Calu3 (cell line): ENCODE results near the gene IGLL1. TPM values are rescaled to one million over a fixed set of nuclear protein-coding genes. Genes with fewer than 3 reads are reported as not detected.

Experiments used
- BruUV-seq: library from RNA; stranded (reverse); fragments of 400-500 nt; replicated peaks from 2 replicates; lab custom pipeline; 2021; lab: Mats Ljungman, UMichigan
- CTCF ChIA-PET: fragments of 300-600 bp; sonication (Branson Sonifier 250); formaldehyde crosslinking; loops from one replicate; lab custom pipeline; 2022; ENCODE audit warnings: antibody characterized with exemption; lab: Charles Lee
- DNase-seq: peaks from one replicate; pipeline ENCODE4 v3.0.0; 2022
- H3K27ac Mint-ChIP-seq: one replicate; pipeline ENCODE4 v1.8.0; 2022; ENCODE audit warnings: mixed read lengths; ENCODE audit not compliant: unreplicated experiment
- H3K27me3 Mint-ChIP-seq: one replicate; pipeline ENCODE4 v1.8.0; 2022; ENCODE audit warnings: mixed read lengths; ENCODE audit not compliant: unreplicated experiment
- H3K36me3 Mint-ChIP-seq: one replicate; pipeline ENCODE4 v1.8.0; 2022; ENCODE audit warnings: mild to moderate bottlenecking, moderate library complexity, mixed read lengths; ENCODE audit not compliant: insufficient read depth, unreplicated experiment
- H3K4me1 Mint-ChIP-seq: one replicate; pipeline ENCODE4 v1.8.0; 2022; ENCODE audit warnings: mild to moderate bottlenecking, low read depth, mixed read lengths; ENCODE audit not compliant: unreplicated experiment
- H3K4me3 Mint-ChIP-seq: one replicate; pipeline ENCODE4 v1.8.0; 2022; ENCODE audit warnings: mild to moderate bottlenecking, low read depth, moderate library complexity, mixed read lengths; ENCODE audit not compliant: unreplicated experiment
- H3K9me3 Mint-ChIP-seq: one replicate; pipeline ENCODE4 v1.8.0; 2022; ENCODE audit warnings: low read depth, mixed read lengths; ENCODE audit not compliant: unreplicated experiment
- CTCF ChIP-seq: fragments of 200-600 bp; IDR thresholded peaks from one replicate; pipeline ENCODE4 v1.8.0; 2022; ENCODE audit warnings: antibody characterized with exemption; ENCODE audit not compliant: unreplicated experiment
- intact Hi-C: fragments of 100-400 bp; cut with micrococcal nuclease; formaldehyde crosslinking; loops from one replicate; pipeline ENCODE4 v1.10.0; 2022; ENCODE audit not compliant: unreplicated experiment
- total RNA-seq: library from RNA; stranded (reverse); gene quantifications from 2 replicates; pipeline ENCODE4 v1.2.3, GENCODE V29; 2022

The IGLL1 gene
- total RNA-seq, 1 experiment from 2014 or later, result not detected

- intact Hi-C loops, result no loop called here
- Mint-ChIP-seq H3K4me1 (no peaks in the 10 kb centered on the region), H3K4me3 (no peak overlapping the region), H3K27ac (no peak overlapping the region), H3K36me3 (no peaks in the 10 kb centered on the region), H3K9me3 (no peaks in the 10 kb centered on the region), H3K27me3 (peaks cover 31% of the 10 kb centered on the region)
- BruUV-seq, result no TSS peak
- DNase-seq, result no peak
- TF ChIP-seq CTCF, result no peak
- CTCF ChIA-PET, result no interaction called here
Observed at GRCh38 chr22:23553438-23553837, 26.7 kb downstream of the IGLL1 start.

GRCh38 chr22:23552573-23552972 is 27.5 kb downstream of the IGLL1 start:
- TF ChIP-seq CTCF, result no peak
- Mint-ChIP-seq H3K27me3 (peaks cover 29% of the 10 kb centered on the region), H3K4me1 (no peaks in the 10 kb centered on the region), H3K4me3 (no peak overlapping the region), H3K36me3 (no peaks in the 10 kb centered on the region), H3K9me3 (no peaks in the 10 kb centered on the region), H3K27ac (no peak overlapping the region)
- no peak for DNase-seq
- BruUV-seq, result no TSS peak
- intact Hi-C loops, result no loop called here
- CTCF ChIA-PET, result no interaction called here

- H3K36me3 Mint-ChIP-seq, result no peaks in the 10 kb centered on the region
- H3K27ac Mint-ChIP-seq, result no peak overlapping the region
- H3K4me3 Mint-ChIP-seq, result no peak overlapping the region
- DNase-seq, result no peak
- no peak for TF ChIP-seq CTCF
- H3K27me3 Mint-ChIP-seq, result peaks cover 24% of the 10 kb centered on the region
- no peaks in the 10 kb centered on the region for H3K9me3 Mint-ChIP-seq
- no peaks in the 10 kb centered on the region for H3K4me1 Mint-ChIP-seq
- no TSS peak for BruUV-seq
- CTCF ChIA-PET, result no interaction called here
- intact Hi-C loops, result no loop called here
Observed at GRCh38 chr22:23551385-23551784, 28.7 kb downstream of the IGLL1 start.

- CTCF ChIA-PET, result no interaction called here
- no peak for TF ChIP-seq CTCF
- BruUV-seq, result no TSS peak
- H3K4me1 Mint-ChIP-seq, result no peaks in the 10 kb centered on the region
- H3K27me3 Mint-ChIP-seq, result peaks cover 16% of the 10 kb centered on the region
- H3K27ac Mint-ChIP-seq, result no peak overlapping the region
- H3K36me3 Mint-ChIP-seq, result no peaks in the 10 kb centered on the region
- H3K4me3 Mint-ChIP-seq, result no peak overlapping the region
- no peaks in the 10 kb centered on the region for H3K9me3 Mint-ChIP-seq
- no peak for DNase-seq
- intact Hi-C loops, result no loop called here
Observed at GRCh38 chr22:23550049-23550650, 29.9 kb downstream of the IGLL1 start.
